Measurements from ENCODE around the gene OR8B4.
"Not testable (repeated sequence)": the region's sequence is repeated elsewhere in the genome, so short reads cannot be mapped to it uniquely, and the experiment has no call there.

The OR8B4 gene

GRCh38 chr11:124403186-124403585, 21.5 kb downstream of the OR8B4 start:
- not testable (repeated sequence) for DNase-seq

GRCh38 chr11:124402326-124402922, 22.2 kb downstream of the OR8B4 start:
- DNase-seq: peak; percentile 29

- DNase-seq: no peak
Observed at GRCh38 chr11:124398924-124399323, 25.7 kb downstream of the OR8B4 start, which contains the start of gene OR8B3. TSS of gene OR8B3 (minus strand) at chr11:124399024. CDS start at chr11:124397351, 1,673 bp downstream.

GRCh38 chr11:124396847-124397246, 27.8 kb downstream of the OR8B4 start:
- DNase-seq: not testable (repeated sequence)

DNA sequence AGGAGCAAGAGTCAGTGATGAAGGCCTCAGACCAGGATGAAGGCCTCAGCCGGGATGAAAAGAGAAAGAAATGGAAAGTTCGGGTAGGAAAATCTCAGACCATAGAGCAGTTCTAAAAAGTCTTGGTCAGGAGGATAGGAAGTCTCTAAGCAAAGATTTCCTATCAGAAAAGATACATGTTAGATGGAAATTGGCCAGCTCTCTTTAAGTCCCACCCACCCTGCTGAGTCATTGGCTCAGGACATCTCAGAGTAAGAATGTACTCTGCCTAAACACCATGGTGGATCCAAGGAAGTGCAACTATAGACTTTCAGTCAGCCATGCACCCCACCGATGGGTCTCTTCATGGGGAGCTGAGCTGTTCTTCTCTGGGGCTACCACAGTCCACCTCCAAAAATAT, 30.3 kb downstream of the OR8B4 start:
- no peak for DNase-seq

GRCh38 chr11:124384399-124384798, 40.3 kb downstream of the OR8B4 start, which contains the start of gene OR8B2:
TSS of gene OR8B2 (minus strand) at chr11:124384499. CDS start at chr11:124383343, 1,156 bp downstream.
- DNase-seq: no peak

DNA sequence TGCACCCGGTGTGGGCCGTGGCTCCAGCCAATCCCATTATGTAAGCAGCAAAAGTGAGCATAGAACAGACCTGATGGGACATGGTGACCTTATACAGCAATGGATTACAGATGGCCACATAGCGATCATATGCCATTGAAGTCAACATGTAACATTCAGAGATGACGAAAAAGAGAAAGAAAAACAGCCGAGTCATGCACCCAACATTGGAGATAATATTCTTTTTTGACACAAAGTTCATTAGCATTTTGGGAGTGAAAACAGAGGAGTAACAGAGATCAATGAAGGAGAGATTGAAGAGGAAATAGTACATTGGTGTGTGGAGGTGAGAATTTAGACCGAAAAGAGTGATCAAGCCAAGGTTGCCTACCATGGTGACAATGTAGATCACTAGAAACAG, 41.8 kb downstream of the OR8B4 start:
- not testable (repeated sequence) for DNase-seq

GRCh38 chr11:124380585-124380984, 44.1 kb downstream of the OR8B4 start:
- no peak for DNase-seq

GRCh38 chr11:124376280-124376679, 48.4 kb downstream of the OR8B4 start:
- no peak for DNase-seq

All from activated naive CD4-positive, alpha-beta T cell treated with Interleukin-2 at 50 U/mL for 16 hours (primary cell).